SJSA1 (cell line): Measurements from ENCODE around the gene FRMPD2. TPM values are rescaled to one million over a fixed set of nuclear protein-coding genes. Genes with fewer than 3 reads are reported as not detected.
A peak's percentile ranks its signal among the peaks of the same experiment; 100 is the strongest.

Source experiments
- DNase-seq, 2 experiments: peaks; one replicate each; pipeline ENCODE4 v3.0.0-alpha.2; 2015 to 2020; ENCODE audit warnings: low spot score in 2 of 2, low read depth in 1 of 2
- H3K27ac ChIP-seq: fragments of 250-450 bp; sonication (Bioruptor Pico); 2 replicates; pipeline ENCODE4 v1.5.1; 2020; ENCODE audit warnings: mild to moderate bottlenecking, moderate library complexity
- H3K27me3 ChIP-seq: fragments of 250-450 bp; sonication (Bioruptor Pico); replicated peaks from 2 replicates; pipeline ENCODE4 v1.5.1; 2020; ENCODE audit warnings: mild to moderate bottlenecking, moderate library complexity
- H3K36me3 ChIP-seq: fragments of 250-450 bp; sonication (Bioruptor Pico); 2 replicates; pipeline ENCODE4 v1.5.1; 2020; ENCODE audit warnings: mild to moderate bottlenecking
- H3K4me1 ChIP-seq: fragments of 250-450 bp; sonication (Bioruptor Pico); replicated peaks from 2 replicates; pipeline ENCODE4 v1.6.1; 2021; ENCODE audit warnings: mild to moderate bottlenecking
- H3K4me3 ChIP-seq: fragments of 250-450 bp; sonication (Bioruptor Pico); 2 replicates; pipeline ENCODE4 v1.5.1; 2020; ENCODE audit warnings: mild to moderate bottlenecking
- H3K9me3 ChIP-seq: fragments of 250-450 bp; sonication (Bioruptor Pico); replicated peaks from 2 replicates; pipeline ENCODE4 v1.5.1; 2020; ENCODE audit warnings: mild to moderate bottlenecking
- total RNA-seq: library from RNA; depleted of rRNA; stranded (reverse); fragments of >200 nt; shearing (Covaris generic); gene quantifications from 2 replicates; pipeline ENCODE4 v1.2.3, GENCODE V29; 2014; rRNA removed

FRMPD2 gene, protein sequence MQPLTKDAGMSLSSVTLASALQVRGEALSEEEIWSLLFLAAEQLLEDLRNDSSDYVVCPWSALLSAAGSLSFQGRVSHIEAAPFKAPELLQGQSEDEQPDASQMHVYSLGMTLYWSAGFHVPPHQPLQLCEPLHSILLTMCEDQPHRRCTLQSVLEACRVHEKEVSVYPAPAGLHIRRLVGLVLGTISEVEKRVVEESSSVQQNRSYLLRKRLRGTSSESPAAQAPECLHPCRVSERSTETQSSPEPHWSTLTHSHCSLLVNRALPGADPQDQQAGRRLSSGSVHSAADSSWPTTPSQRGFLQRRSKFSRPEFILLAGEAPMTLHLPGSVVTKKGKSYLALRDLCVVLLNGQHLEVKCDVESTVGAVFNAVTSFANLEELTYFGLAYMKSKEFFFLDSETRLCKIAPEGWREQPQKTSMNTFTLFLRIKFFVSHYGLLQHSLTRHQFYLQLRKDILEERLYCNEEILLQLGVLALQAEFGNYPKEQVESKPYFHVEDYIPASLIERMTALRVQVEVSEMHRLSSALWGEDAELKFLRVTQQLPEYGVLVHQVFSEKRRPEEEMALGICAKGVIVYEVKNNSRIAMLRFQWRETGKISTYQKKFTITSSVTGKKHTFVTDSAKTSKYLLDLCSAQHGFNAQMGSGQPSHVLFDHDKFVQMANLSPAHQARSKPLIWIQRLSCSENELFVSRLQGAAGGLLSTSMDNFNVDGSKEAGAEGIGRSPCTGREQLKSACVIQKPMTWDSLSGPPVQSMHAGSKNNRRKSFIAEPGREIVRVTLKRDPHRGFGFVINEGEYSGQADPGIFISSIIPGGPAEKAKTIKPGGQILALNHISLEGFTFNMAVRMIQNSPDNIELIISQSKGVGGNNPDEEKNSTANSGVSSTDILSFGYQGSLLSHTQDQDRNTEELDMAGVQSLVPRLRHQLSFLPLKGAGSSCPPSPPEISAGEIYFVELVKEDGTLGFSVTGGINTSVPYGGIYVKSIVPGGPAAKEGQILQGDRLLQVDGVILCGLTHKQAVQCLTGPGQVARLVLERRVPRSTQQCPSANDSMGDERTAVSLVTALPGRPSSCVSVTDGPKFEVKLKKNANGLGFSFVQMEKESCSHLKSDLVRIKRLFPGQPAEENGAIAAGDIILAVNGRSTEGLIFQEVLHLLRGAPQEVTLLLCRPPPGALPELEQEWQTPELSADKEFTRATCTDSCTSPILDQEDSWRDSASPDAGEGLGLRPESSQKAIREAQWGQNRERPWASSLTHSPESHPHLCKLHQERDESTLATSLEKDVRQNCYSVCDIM (N-terminal part only)
- 0.03 TPM in 1 of 2 replicates, not detected in the other for total RNA-seq

DNA sequence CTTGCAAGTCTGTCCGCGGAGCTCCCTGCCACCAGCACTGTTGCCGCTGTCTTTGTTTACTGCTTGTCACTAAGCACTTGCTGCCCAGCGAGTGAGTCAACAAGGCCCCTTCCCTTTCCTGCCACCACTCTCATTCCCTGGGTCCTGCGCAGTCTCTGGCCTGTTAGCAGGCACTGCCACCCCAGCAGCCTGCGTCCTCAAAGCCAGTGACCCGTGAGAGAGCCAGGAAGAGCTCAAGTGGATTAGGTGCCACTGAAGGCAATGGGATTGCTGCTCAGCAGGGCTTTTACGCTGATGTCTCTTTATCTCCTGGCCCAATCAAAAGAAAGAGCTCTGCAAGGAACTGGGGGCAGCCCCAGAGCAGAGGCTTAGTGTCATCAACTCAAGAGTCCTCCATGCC is at the start of gene FRMPD2:
Gene FRMPD2 (minus strand): TSS at position 61 of the 400 bp plus-strand sequence. CDS start 129 bp downstream, outside the sequence.
- Histone ChIP-seq H3K27me3 (0 out of 2 replicates have a peak, but pooled peaks cover 2% of the 10 kb centered on the region), H3K4me1 (peaks cover 7% of the 10 kb centered on the region), H3K9me3 (0 out of 2 replicates have a peak, but pooled peaks cover 2% of the 10 kb centered on the region), H3K27ac (no peak within 1 kb of the TSS), H3K36me3 (no peaks in the 10 kb centered on the region), H3K4me3 (no peak within 1 kb of the TSS)
- no peak for DNase-seq

- peaks cover 19% of the 10 kb centered on the region for H3K36me3 ChIP-seq
- no peak overlapping the region for H3K4me3 ChIP-seq
- no peaks in the 10 kb centered on the region for H3K27me3 ChIP-seq
- H3K9me3 ChIP-seq, result no peaks in the 10 kb centered on the region
- no peak for DNase-seq
- H3K27ac ChIP-seq, result no peak overlapping the region
- H3K4me1 ChIP-seq, result no peaks in the 10 kb centered on the region
These were observed 47.5 kb upstream of the FRMPD2 start for GRCh38 chr10:48322017-48322416.

DNA sequence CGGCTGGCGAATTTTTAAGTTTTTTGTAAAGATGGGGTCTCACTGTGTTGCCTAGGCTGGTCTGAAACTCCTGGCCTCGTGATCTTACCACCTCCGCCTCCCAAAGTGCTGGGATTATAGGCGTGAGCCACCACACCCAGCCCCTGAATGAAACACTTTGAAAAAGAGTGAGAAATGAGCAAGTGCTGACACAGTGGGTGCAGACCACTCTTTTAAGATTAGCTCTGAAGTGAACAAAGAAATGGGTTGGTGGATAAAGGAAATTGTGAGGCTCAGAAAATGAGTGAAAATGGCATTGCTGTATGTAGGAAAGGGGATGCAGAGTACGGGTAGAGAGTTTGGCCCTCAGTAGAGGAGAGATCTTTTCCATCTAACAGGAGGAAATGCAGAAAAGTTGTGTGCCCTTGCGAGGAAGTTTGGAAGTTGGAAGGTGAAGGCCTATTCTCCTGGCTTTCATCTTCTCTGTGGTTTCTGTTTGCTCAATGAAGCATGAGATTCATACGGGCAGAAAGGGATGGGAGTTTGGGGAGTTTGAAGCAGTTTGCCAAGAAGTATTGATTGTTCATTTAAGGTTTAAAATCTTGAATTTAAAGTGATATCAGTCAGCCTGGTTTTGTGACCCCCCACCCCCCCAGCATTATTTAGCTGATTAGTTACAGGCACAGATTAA is 43.0 kb upstream of the FRMPD2 start:
- Histone ChIP-seq H3K27ac (no peak overlapping the region), H3K36me3 (peaks cover 12% of the 10 kb centered on the region), H3K27me3 (no peaks in the 10 kb centered on the region), H3K4me1 (peaks cover 4% of the 10 kb centered on the region), H3K9me3 (no peaks in the 10 kb centered on the region), H3K4me3 (no peak overlapping the region)
- DNase-seq, result no peak

DNA sequence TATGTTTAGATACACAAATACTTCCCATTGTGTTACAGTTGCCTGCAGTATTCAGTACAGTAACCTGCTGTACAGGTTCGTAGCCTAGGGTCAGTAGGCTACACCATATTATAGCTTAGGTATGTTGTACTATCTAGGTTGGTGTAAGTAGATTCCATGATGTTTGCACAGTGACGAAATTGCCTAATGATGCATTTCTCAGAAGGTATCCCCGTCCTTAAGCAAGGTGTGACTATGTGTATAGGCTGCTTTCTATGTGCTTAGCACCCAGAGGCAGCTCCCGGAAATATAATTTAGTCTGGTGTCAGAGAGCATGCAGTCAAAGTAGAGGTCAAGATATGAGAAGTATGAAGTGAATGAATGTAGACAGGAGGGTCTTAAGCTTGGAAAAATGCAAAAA is 41.7 kb upstream of the FRMPD2 start:
- no peaks in the 10 kb centered on the region for H3K9me3 ChIP-seq
- H3K4me1 ChIP-seq, result peaks cover 17% of the 10 kb centered on the region
- H3K36me3 ChIP-seq, result peaks cover 9% of the 10 kb centered on the region
- DNase-seq, result no peak
- H3K27ac ChIP-seq, result no peak overlapping the region
- H3K4me3 ChIP-seq, result no peak overlapping the region
- H3K27me3 ChIP-seq, result no peaks in the 10 kb centered on the region

- Histone ChIP-seq H3K4me3 (no peak overlapping the region), H3K9me3 (no peaks in the 10 kb centered on the region), H3K4me1 (peaks cover 35% of the 10 kb centered on the region), H3K36me3 (peaks cover 14% of the 10 kb centered on the region), H3K27me3 (no peaks in the 10 kb centered on the region), H3K27ac (no peak overlapping the region)
- DNase-seq, result no peak
These were observed 39.6 kb upstream of the FRMPD2 start for GRCh38 chr10:48314107-48314506.

- Histone ChIP-seq H3K36me3 (peaks cover 16% of the 10 kb centered on the region), H3K4me1 (peaks cover 51% of the 10 kb centered on the region), H3K27ac (peak overlapping the region; percentile 9; the same call in 1 of the 2 replicates), H3K9me3 (no peaks in the 10 kb centered on the region), H3K27me3 (no peaks in the 10 kb centered on the region), H3K4me3 (no peak overlapping the region)
- peak in 1 of 2 experiments; percentile 61 for DNase-seq
These were observed 35.3 kb upstream of the FRMPD2 start for GRCh38 chr10:48309711-48310226.

- peaks cover 16% of the 10 kb centered on the region for H3K36me3 ChIP-seq
- DNase-seq, result no peak
- H3K27ac ChIP-seq, result 0 out of 2 replicates have a peak overlapping the region, but pooled peaks have one; percentile 98
- H3K4me1 ChIP-seq, result peaks cover 48% of the 10 kb centered on the region
- H3K27me3 ChIP-seq, result no peaks in the 10 kb centered on the region
- H3K4me3 ChIP-seq, result peak overlapping the region; percentile 100
- H3K9me3 ChIP-seq, result no peaks in the 10 kb centered on the region
These were observed 33.2 kb upstream of the FRMPD2 start for GRCh38 chr10:48307711-48308018.

DNA sequence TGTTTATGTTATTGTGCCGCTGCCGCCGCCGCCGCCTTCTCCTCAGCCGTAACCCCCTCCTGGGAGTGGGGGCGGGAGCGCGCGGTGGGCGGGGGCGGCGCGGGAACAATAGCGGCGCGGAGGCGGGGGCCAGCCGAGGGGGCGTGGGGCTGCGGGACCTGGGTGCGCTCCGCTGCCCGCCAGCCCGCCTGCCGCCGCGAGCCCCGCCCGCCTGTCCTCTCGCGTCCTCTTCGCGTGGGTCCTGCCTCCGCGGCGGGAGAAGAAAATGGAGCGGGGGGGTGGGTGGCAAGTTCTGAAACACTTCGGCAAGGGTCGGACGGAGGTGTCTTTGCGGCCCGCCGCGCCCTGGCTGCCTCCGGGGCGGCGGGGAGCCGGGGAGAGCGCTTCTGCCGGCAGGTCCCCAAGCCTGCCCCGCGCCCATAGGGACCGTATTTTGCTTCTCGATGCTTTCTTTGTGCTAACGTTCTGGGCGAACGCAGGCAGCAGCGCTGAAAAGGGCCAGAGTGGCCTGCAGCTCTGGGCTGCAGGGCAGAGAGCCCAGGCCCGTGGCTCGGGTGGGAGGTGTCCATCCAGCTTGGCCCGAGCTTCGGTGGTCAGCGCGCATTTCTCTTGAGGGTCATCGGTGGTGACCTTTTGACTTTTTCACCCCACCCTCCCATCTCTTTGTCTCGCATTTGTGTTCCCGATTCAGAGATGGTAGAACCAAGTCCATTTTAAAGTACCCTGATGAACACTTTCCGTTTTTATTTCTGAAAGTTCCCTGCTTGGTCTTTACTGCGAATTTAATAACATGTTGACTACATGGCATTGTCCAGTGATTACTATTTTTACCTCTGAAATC is 32.6 kb upstream of the FRMPD2 start:
- Histone ChIP-seq H3K27ac (peak overlapping the region; percentile 98), H3K4me1 (peaks cover 43% of the 10 kb centered on the region), H3K36me3 (peaks cover 16% of the 10 kb centered on the region), H3K27me3 (no peaks in the 10 kb centered on the region), H3K9me3 (no peaks in the 10 kb centered on the region), H3K4me3 (peak overlapping the region; percentile 100)
- peak; percentile 53 to 69 for DNase-seq

DNA sequence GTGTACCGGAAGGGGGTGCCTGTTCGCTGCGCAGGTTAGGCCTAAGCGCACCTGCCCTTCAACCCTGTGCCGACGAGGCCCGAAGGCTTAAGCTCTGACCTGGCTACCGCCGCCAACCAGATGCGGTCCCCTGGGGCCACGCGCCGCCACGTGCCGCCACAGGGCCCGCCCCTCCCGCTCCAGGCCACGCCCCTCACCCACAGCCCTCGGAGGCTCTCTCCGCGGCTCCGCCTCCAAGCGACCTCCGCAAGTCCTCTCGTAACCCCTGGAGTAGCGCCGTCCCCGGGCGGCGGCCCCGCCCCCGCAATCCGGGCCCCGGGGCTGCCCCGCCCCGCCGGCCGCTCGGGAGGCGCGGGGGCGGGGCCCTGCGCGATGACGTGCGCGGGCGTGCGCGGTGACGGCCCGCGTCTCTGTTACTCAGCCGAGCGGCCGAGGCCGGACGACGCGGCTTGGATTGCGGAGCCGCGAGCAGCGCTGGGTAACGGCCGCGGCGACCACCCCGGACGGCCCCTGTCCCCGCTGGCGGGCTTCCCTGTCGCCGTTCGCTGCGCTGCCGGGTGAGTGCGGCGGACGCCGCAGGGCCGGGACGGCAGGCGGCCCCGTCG is 31.9 kb upstream of the FRMPD2 start, which contains the start of gene MAPK8:
Gene MAPK8 (plus strand): TSS at position 413 of the 605 bp plus-strand sequence. CDS start 94,984 bp downstream, outside the sequence.
- H3K4me1 ChIP-seq, result peaks cover 36% of the 10 kb centered on the region
- H3K4me3 ChIP-seq, result peak within 1 kb of the TSS; percentile 100
- peak; percentile 86 to 89 for DNase-seq
- H3K27me3 ChIP-seq, result no peaks in the 10 kb centered on the region
- H3K36me3 ChIP-seq, result peaks cover 16% of the 10 kb centered on the region
- H3K27ac ChIP-seq, result peak within 1 kb of the TSS; percentile 98
- H3K9me3 ChIP-seq, result no peaks in the 10 kb centered on the region

DNA sequence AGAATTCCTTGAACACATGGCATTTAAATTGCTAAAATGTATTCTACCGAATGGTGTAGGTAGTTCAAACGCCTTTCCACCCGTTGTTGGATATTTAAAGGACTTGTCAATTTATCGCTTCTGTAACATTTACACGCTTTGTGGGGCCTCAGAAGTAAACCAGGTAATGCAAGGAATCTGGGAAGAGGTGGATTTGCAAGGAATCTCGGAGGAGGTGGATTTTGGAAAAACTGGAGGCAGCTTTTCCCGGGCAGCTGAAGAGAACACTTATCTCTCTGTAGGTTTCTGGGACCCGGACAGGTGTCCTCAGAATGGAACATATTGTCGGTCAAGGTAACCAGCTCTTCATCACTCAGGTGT is 31.4 kb upstream of the FRMPD2 start:
- Histone ChIP-seq H3K9me3 (no peaks in the 10 kb centered on the region), H3K36me3 (peaks cover 14% of the 10 kb centered on the region), H3K4me1 (peaks cover 34% of the 10 kb centered on the region), H3K4me3 (peak overlapping the region; percentile 100), H3K27ac (no peak overlapping the region), H3K27me3 (no peaks in the 10 kb centered on the region)
- no peak for DNase-seq

DNA sequence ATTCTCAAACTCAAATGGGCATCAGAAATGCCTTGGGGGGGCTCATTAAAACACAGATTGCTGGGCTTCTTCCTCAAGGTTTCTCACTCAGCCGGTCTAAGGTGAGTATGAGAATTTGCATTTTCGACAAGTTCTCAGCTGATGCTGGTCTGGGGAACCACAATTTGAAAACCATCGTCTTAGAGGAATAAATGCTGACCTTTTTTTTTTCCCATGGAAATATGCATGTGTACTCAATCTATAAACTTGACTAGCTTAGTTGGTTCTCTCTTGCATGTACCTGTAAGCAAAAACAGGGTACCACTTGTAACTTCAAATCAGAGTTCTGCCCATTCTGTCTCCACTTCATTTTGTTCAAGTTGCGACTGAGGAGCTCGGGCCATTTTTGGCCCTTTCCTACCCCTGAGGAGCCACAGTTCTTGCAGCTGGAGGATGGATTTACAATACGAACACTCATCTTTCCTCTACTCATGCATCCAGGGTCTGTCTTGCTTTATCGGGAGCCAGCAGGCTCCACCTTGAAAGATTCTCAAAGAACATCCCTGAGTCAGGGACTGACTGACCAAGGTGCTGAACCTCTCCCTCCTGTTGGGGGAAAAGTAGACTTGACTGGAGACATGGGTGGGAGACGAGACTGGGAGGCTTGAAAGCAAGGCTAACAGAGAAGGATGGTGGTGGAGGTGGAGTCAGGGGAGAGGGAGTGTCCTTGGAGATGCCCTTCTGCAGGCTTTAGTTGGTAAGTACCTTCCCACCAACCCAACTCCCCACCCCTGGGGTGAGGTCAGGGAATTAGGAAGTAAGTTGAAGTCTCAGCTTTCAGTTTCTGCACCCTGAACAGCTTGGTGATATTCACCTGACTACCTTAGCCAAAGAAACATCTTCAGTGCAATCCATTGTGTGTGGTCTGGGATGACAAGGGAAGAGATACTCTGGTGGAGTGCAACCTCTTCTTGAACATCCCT is 28.3 kb upstream of the FRMPD2 start:
- Histone ChIP-seq H3K4me1 (peaks cover 6% of the 10 kb centered on the region), H3K27me3 (no peaks in the 10 kb centered on the region), H3K27ac (no peak overlapping the region), H3K36me3 (peaks cover 8% of the 10 kb centered on the region), H3K4me3 (no peak overlapping the region), H3K9me3 (no peaks in the 10 kb centered on the region)
- DNase-seq, result no peak
